Heart right ventricle (tissue), 16 donors: ENCODE data around the gene TPO. TPM values are rescaled to one million over a fixed set of nuclear protein-coding genes. Genes with fewer than 3 reads are reported as not detected.
A peak's percentile ranks its signal among the peaks of the same experiment; 100 is the strongest.

Experiments
- ATAC-seq, 8 donors: fragments of 200-7000 bp; cut with Tn5 transposase; one replicate each; pipeline ENCODE4 v1.9.1; 2020; ENCODE audit warnings: mild to moderate bottlenecking in 8 of 8, moderate library complexity in 8 of 8, moderate number of reproducible peaks in 1 of 8
- DNase-seq, 2 donors: peaks; one replicate each; pipeline ENCODE4 v3.0.0-alpha.2; 2020
- H3K27ac ChIP-seq, 10 donors: fragments of 200-600 bp; sonication (generic) in 2 of 10; one replicate each; pipeline versions ENCODE4 v1.5.0 to v1.8.0; 2020 to 2022; ENCODE audit warnings: mild to moderate bottlenecking in 3 of 10
- H3K27me3 ChIP-seq, 7 donors: fragments of 200-600 bp; one replicate each; pipeline ENCODE4 v1.8.0; 2021 to 2022; ENCODE audit warnings: mild to moderate bottlenecking in 2 of 7
- H3K36me3 ChIP-seq, 9 donors: fragments of 200-600 bp; sonication (generic) in 1 of 9; one replicate each; pipeline versions ENCODE4 v1.5.0 to v1.8.0; 2020 to 2022; ENCODE audit warnings: mild to moderate bottlenecking in 2 of 9
- H3K4me1 ChIP-seq, 9 donors: fragments of 200-600 bp; sonication (generic) in 1 of 9; one replicate each; pipeline versions ENCODE4 v1.5.0 to v1.8.0; 2020 to 2022; ENCODE audit warnings: mild to moderate bottlenecking in 4 of 9
- H3K4me3 ChIP-seq, 10 donors: fragments of 200-600 bp; sonication (generic) in 2 of 10; one replicate each; pipeline versions ENCODE4 v1.5.0 to v1.8.0; 2020 to 2022; ENCODE audit warnings: mild to moderate bottlenecking in 7 of 10, moderate library complexity in 2 of 10
- H3K9me3 ChIP-seq, 11 donors: fragments of 200-600 bp in 10 of 11; sonication (generic) in 2 of 11; one replicate each; pipeline versions ENCODE4 v1.5.0 to v1.8.0; 2013 to 2022; ENCODE audit warnings: mild to moderate bottlenecking in 2 of 11, control low read depth in 1 of 11, moderate library complexity in 1 of 11
- WGBS, 2 donors: extraction: QIAGEN DNeasy Blood & Tissue Kit; methylation state at CpG; one replicate each; pipeline ENCODE4 v1.1.7; 2013; ENCODE audit warnings: inconsistent platforms in 1 of 2; 5-methylcytosine and 5-hydroxymethylcytosine counted together
- intact Hi-C, 10 donors: fragments of 100-400 bp; cut with DNase I; formaldehyde crosslinking; loops; one replicate each; pipeline versions ENCODE4 v1.11.1 to v1.14.2; 2022
- polyA plus RNA-seq, 2 donors: library from polyadenylated mRNA; stranded (reverse); fragments of 200-250 nt; gene quantifications; one replicate each; pipeline ENCODE4 v1.2.3, GENCODE V29; 2013
- total RNA-seq, 10 donors: library from RNA; stranded (reverse); fragmentation: NEBNext Ultra II Directional in 3 of 10; extraction: Animal tissue kit (Norgen Biotek cat#: 25700) in 3 of 10; gene quantifications; one replicate each; pipeline versions ENCODE4 v1.2.1 to v1.2.4, GENCODE V29; 2021 to 2023
- TF ChIP-seq, protein P1 (sequence below), 9 donors: fragments of 200-600 bp; sonication (generic) in 2 of 9; IDR thresholded peaks; one replicate each; pipeline versions ENCODE4 v1.5.0 to v1.8.0; 2021 to 2022; ENCODE audit warnings: antibody characterized with exemption in 9 of 9, mild to moderate bottlenecking in 5 of 9, moderate library complexity in 1 of 9
- donor health status: Arrhythmogenic right ventricular cardiomyopathy.
- donor health status: ischemic (EF 13 %, LVEDD 7.1; RV severe dilation, severe dysfunction).
- donor health status: healthy with polysubstance abuse.
- donor health status: DM: no; HTN: yes; CAD: no.
- donor health status: DM: no; HTN: no; CAD: no.
- donor health status: ischemic (EF 25% LVEDD 6.9; RV normal size, moderate dysfunction).
- donor health status: ischemic (EF 25% LVEDD 5.7; RV mildly dilated, moderate dysfunction).
- donor health status: healthy.
- donor health status: DM: yes; HTN: yes; CAD: no.
- donor health status: Ischemic cardiomyopathy.
- donor health status: ischemic (EF 35%, LVEDD 5.7; RV mildly dilated, moderate dysfunction).
- donor health status: nonischemic (EF 11% LVEDD 7.7; RV severe dilation, severe dysfunction).
- donor health status: DM: yes; HTN: yes; CAD: no.
- donor health status: PGD.
- donor health status: ischemic (EF 29% LVEDD 5.4; RV normal size, mild dysfunction).
- donor health status: nonischemic (EF 23%, LVEDD 6.1; RV moderate dilation, normal function).

TPO gene
- total and polyA plus RNA-seq, 12 donors, result 0.85 to 22.1 (median 6.4) TPM

GRCh38 chr2:1422131-1422530, 8.9 kb downstream of the TPO start:
- WGBS, 2 donors, result 82 to 88% methylated on average over 22 of the region's 22 CpGs
- TF ChIP-seq, protein P1, sequence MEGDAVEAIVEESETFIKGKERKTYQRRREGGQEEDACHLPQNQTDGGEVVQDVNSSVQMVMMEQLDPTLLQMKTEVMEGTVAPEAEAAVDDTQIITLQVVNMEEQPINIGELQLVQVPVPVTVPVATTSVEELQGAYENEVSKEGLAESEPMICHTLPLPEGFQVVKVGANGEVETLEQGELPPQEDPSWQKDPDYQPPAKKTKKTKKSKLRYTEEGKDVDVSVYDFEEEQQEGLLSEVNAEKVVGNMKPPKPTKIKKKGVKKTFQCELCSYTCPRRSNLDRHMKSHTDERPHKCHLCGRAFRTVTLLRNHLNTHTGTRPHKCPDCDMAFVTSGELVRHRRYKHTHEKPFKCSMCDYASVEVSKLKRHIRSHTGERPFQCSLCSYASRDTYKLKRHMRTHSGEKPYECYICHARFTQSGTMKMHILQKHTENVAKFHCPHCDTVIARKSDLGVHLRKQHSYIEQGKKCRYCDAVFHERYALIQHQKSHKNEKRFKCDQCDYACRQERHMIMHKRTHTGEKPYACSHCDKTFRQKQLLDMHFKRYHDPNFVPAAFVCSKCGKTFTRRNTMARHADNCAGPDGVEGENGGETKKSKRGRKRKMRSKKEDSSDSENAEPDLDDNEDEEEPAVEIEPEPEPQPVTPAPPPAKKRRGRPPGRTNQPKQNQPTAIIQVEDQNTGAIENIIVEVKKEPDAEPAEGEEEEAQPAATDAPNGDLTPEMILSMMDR (IDR thresholded peaks at IDR 0.05), result no peak
- H3K4me1 ChIP-seq, result no peaks in the 10 kb centered on the region
- ATAC-seq, result peak in 1 of 8 donors; percentile 41
- no peak for DNase-seq
- H3K9me3 ChIP-seq, result no peaks in the 10 kb centered on the region
- peaks cover 0 to 16% (median 0%) of the 10 kb centered on the region in 9 donors for H3K36me3 ChIP-seq
- peaks cover 0 to 7% (median 0%) of the 10 kb centered on the region in 7 donors for H3K27me3 ChIP-seq
- intact Hi-C loops, result no loop called here
- no peak overlapping the region for H3K4me3 ChIP-seq
- no peak overlapping the region for H3K27ac ChIP-seq

GRCh38 chr2:1422716-1423285, 9.5 kb downstream of the TPO start:
- no peaks in the 10 kb centered on the region for H3K9me3 ChIP-seq
- peaks cover 0 to 19% (median 0%) of the 10 kb centered on the region in 9 donors for H3K36me3 ChIP-seq
- H3K27me3 ChIP-seq, result peaks cover 0 to 7% (median 0%) of the 10 kb centered on the region in 7 donors
- DNase-seq (no peak), ATAC-seq (no peak)
- TF ChIP-seq, protein P1 (IDR thresholded peaks at IDR 0.05), result no peak
- H3K27ac ChIP-seq, result no peak overlapping the region
- H3K4me3 ChIP-seq, result no peak overlapping the region
- 88 to 91% methylated on average over 26 of the region's 26 CpGs for WGBS, 2 donors
- no peaks in the 10 kb centered on the region for H3K4me1 ChIP-seq
- intact Hi-C loops, result no loop called here

GRCh38 chr2:1427086-1427485, 13.8 kb downstream of the TPO start:
- TF ChIP-seq, protein P1 (IDR thresholded peaks at IDR 0.05), result no peak
- DNase-seq, result no peak
- peaks cover 0 to 19% (median 0%) of the 10 kb centered on the region in 9 donors for H3K36me3 ChIP-seq
- no peaks in the 10 kb centered on the region for H3K9me3 ChIP-seq
- no peak overlapping the region for H3K27ac ChIP-seq
- no peak overlapping the region for H3K4me3 ChIP-seq
- no peaks in the 10 kb centered on the region for H3K4me1 ChIP-seq
- intact Hi-C loops, result no loop called here
- ATAC-seq, result peak in 1 of 8 donors; percentile 34
- no peaks in the 10 kb centered on the region for H3K27me3 ChIP-seq
- WGBS, 2 donors, result 94% methylated on average over 3 of the region's 3 CpGs

- no peak overlapping the region for H3K4me3 ChIP-seq
- H3K4me1 ChIP-seq, result no peaks in the 10 kb centered on the region
- WGBS, 2 donors, result 76 to 81% methylated on average over 2 of the region's 2 CpGs
- no peaks in the 10 kb centered on the region for H3K9me3 ChIP-seq
- intact Hi-C loops, result no loop called here
- TF ChIP-seq, protein P1 (IDR thresholded peaks at IDR 0.05), result no peak
- DNase-seq (no peak), ATAC-seq (no peak)
- peaks cover 0 to 12% (median 0%) of the 10 kb centered on the region in 9 donors for H3K36me3 ChIP-seq
- H3K27ac ChIP-seq, result no peak overlapping the region
- no peaks in the 10 kb centered on the region for H3K27me3 ChIP-seq
Measured at GRCh38 chr2:1429895-1430294, 16.6 kb downstream of the TPO start.
